Measurements from ENCODE around the gene SVOP.

SVOP gene

GRCh38 chr12:109020146-109020795 is 597 bp downstream of the SVOP start:
- DNase-seq (ENCODE audit: low read depth), result no peak
- TF ChIP-seq CTCF (conservative IDR thresholded peaks at IDR 0.05; ENCODE audit: low read depth, low read length), result no peak
- no peak overlapping the region for H3K4me3 ChIP-seq (ENCODE audit: low read length)

- no peak for DNase-seq (ENCODE audit: low read depth)
- H3K4me3 ChIP-seq (ENCODE audit: low read length), result no peak overlapping the region
- TF ChIP-seq CTCF (conservative IDR thresholded peaks at IDR 0.05; ENCODE audit: low read depth, low read length), result no peak
Measured at GRCh38 chr12:109018296-109018695, 2.6 kb downstream of the SVOP start.

GRCh38 chr12:109016978-109017377 is 3.9 kb downstream of the SVOP start:
- TF ChIP-seq CTCF (conservative IDR thresholded peaks at IDR 0.05; ENCODE audit: low read depth, low read length), result no peak
- DNase-seq (ENCODE audit: low read depth), result no peak
- no peak overlapping the region for H3K4me3 ChIP-seq (ENCODE audit: low read length)

- H3K4me3 ChIP-seq (ENCODE audit: low read length), result no peak overlapping the region
- no peak for DNase-seq (ENCODE audit: low read depth)
- TF ChIP-seq CTCF (conservative IDR thresholded peaks at IDR 0.05; ENCODE audit: low read depth, low read length), result no peak
Measured at GRCh38 chr12:109016016-109016415, 4.9 kb downstream of the SVOP start.

GRCh38 chr12:109014984-109015765 is 5.7 kb downstream of the SVOP start:
- TF ChIP-seq CTCF (conservative IDR thresholded peaks at IDR 0.05; ENCODE audit: low read depth, low read length), result no peak
- H3K4me3 ChIP-seq (ENCODE audit: low read length), result no peak overlapping the region
- no peak for DNase-seq (ENCODE audit: low read depth)

- H3K4me3 ChIP-seq (ENCODE audit: low read length), result no peak overlapping the region
- TF ChIP-seq CTCF (conservative IDR thresholded peaks at IDR 0.05; ENCODE audit: low read depth, low read length), result no peak
- DNase-seq (ENCODE audit: low read depth), result no peak
Measured at GRCh38 chr12:109010259-109010658, 10.6 kb downstream of the SVOP start.

GRCh38 chr12:109009766-109010165 is 11.1 kb downstream of the SVOP start:
- no peak for TF ChIP-seq CTCF (conservative IDR thresholded peaks at IDR 0.05; ENCODE audit: low read depth, low read length)
- no peak overlapping the region for H3K4me3 ChIP-seq (ENCODE audit: low read length)
- no peak for DNase-seq (ENCODE audit: low read depth)
